Measurements from ENCODE around the gene PLXNB2.

- TF ChIP-seq POLR2A (IDR thresholded peaks at IDR 0.05) (no peak), CTCF (IDR thresholded peaks at IDR 0.05) (no peak)
These were observed 79.7 kb downstream of the PLXNB2 start for GRCh38 chr22:50227579-50228215.

All from heart left ventricle (tissue), 13 donors.